ENCODE measurements around the gene TFF1.

DNA sequence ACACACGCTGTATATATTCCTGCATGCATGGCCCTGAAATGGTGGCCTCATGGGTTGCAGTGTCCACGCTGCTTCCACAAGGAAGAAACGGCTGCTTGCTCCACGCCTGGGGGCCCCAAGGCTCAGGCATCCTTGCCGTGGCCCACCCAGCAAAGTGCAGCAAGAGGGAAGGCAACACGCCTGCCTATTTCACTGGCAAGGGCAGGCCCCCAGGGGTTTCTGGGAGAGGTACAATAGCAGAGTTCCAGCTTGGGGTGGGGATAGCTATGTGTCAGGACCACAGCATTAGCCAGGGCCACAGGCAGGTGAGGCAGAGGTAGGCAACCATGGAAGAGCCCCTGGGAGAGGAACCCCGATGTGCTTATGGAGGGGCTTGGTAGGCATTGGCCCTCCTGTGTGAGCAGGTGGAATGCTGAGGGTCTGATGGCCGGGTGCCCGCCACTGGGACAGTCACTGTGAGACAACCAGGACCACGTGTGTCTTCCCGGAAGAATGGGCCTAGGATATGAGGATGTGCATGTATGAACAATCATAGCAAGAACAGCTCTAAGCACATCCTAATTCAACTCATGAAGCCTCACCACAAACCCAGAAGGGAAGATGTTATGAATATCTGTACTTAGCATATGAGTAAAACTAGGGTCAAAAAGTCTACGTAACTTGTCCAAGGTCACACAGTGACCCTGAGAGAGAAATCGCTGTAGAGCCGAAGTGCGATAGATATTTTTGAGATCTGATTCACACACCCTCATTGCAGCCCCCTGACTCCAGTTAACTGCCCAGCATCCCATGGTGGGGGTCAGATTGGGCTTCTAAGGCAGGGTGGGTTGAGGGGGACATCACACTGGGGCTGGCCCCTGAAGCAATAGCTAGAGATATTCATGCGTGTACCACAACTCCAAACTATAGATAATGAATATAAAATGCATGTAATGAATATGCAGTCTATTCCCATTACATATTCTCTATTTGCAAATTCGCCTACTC is 27.3 kb downstream of the TFF1 start:
- TF ChIP-seq, protein P1, sequence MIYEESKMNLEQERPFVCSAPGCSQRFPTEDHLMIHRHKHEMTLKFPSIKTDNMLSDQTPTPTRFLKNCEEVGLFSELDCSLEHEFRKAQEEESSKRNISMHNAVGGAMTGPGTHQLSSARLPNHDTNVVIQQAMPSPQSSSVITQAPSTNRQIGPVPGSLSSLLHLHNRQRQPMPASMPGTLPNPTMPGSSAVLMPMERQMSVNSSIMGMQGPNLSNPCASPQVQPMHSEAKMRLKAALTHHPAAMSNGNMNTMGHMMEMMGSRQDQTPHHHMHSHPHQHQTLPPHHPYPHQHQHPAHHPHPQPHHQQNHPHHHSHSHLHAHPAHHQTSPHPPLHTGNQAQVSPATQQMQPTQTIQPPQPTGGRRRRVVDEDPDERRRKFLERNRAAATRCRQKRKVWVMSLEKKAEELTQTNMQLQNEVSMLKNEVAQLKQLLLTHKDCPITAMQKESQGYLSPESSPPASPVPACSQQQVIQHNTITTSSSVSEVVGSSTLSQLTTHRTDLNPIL (CRISPR knock-in tag; IDR thresholded peaks at IDR 0.05; ENCODE audit: low read depth): no peak
- TF ChIP-seq ISL1 (CRISPR knock-in tag; IDR thresholded peaks at IDR 0.05) (no peak), ZFP30 (CRISPR knock-in tag; IDR thresholded peaks at IDR 0.05) (no peak), RARB (CRISPR knock-in tag; IDR thresholded peaks at IDR 0.05) (no peak), BACH2 (CRISPR knock-in tag; IDR thresholded peaks at IDR 0.05; ENCODE audit: borderline replicate concordance) (no peak), OSR1 (CRISPR knock-in tag; IDR thresholded peaks at IDR 0.05) (no peak), TCF4 (CRISPR knock-in tag; IDR thresholded peaks at IDR 0.05; ENCODE audit: borderline replicate concordance) (no peak)

Measured in SK-N-SH treated with all-trans-retinoic acid at 6 μM for 48 hours (cell line).